ENCODE results near the gene NUP210L. TPM values are rescaled to one million over a fixed set of nuclear protein-coding genes. Genes with fewer than 3 reads are reported as not detected.

NUP210L gene
- total and polyA plus RNA-seq, 2 of the 13 experiments (the other 11 are each of a cell fraction or from before 2014, with no cell fraction given): not detected

DNA sequence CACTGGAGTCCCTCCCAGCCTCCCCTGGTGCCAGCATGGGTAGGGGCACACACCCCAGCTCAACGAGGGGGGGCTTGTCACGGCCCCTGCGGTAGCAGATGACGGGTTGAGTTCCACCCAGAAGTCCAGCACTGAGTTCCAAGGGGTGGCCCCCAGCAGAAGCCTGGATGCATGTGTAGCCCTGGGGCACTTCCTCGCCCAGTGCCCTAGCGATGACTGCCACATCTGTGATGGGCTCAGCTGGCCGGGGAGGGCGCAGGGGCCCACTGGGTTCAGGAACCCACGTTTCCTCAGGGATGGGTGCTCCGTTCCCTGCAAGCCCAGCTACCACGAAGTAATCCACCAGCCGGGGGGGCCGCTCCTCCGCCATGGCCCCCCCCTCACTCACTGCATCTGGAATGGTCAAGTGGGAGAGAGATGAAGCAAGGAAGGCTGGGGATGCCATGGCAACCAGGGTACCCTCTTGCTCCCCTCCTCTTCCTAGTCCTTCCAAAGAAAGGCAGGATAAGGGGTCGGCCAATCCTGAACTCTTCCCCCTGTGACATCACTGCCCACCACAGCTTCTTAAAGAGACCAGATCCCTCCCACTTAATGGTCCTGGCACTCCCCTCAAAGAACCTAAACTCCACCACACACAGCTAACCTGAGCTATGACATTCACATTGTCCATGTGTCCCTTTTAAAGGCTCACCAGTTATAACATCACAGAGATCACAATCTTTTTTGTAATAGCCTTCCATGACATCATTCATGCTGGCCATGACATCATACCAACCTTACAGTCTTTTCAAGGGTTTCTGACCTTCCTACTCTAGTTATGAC is 210.7 kb downstream of the NUP210L start (continued):
- no peak for TF ChIP-seq ZNF557 (CRISPR knock-in tag; IDR thresholded peaks at IDR 0.05)
- TF ChIP-seq ZNF768 (CRISPR knock-in tag; IDR thresholded peaks at IDR 0.05): no peak
- no peak for TF ChIP-seq ZNF260 (CRISPR knock-in tag; IDR thresholded peaks at IDR 0.05; ENCODE audit: borderline replicate concordance, low read depth)
- no peak for TF ChIP-seq ZNF501 (CRISPR knock-in tag; IDR thresholded peaks at IDR 0.05)
- no peak for TF ChIP-seq ZBTB38 (CRISPR knock-in tag; IDR thresholded peaks at IDR 0.05)
- TF ChIP-seq MAFK (conservative IDR thresholded peaks at IDR 0.05 in 1 of 2, IDR thresholded peaks at IDR 0.05 in 1 of 2; ENCODE audit: low read length in 2 of 2): no peak
- TF ChIP-seq, protein P1, sequence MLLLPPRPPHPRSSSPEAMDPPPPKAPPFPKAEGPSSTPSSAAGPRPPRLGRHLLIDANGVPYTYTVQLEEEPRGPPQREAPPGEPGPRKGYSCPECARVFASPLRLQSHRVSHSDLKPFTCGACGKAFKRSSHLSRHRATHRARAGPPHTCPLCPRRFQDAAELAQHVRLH (CRISPR knock-in tag; IDR thresholded peaks at IDR 0.05; ENCODE audit: borderline replicate concordance, low read depth): no peak
- TF ChIP-seq CEBPG (CRISPR knock-in tag; IDR thresholded peaks at IDR 0.05): no peak
- no peak for TF ChIP-seq NCOR1 (IDR thresholded peaks at IDR 0.05; ENCODE audit: borderline replicate concordance, low read length)
- no peak for TF ChIP-seq THAP11 (CRISPR knock-in tag; IDR thresholded peaks at IDR 0.05)
- no peak for TF ChIP-seq LCORL (IDR thresholded peaks at IDR 0.05)
- no peak for TF ChIP-seq LCORL (CRISPR knock-in tag; IDR thresholded peaks at IDR 0.05)
- peak; percentile 85 for TF ChIP-seq CREB1 (IDR thresholded peaks at IDR 0.05)
- no peak for TF ChIP-seq CREB1 (CRISPR knock-in tag; IDR thresholded peaks at IDR 0.05)
- TF ChIP-seq ZBTB21 (CRISPR knock-in tag; IDR thresholded peaks at IDR 0.05): peak; percentile 85
- no peak for TF ChIP-seq EED (CRISPR knock-in tag; IDR thresholded peaks at IDR 0.05)
- TF ChIP-seq PPARG (CRISPR knock-in tag; conservative IDR thresholded peaks at IDR 0.05): no peak
- no peak for TF ChIP-seq ZNF652 (CRISPR knock-in tag; IDR thresholded peaks at IDR 0.05; ENCODE audit: borderline replicate concordance, low read depth)
- no peak for TF ChIP-seq SUZ12 (IDR thresholded peaks at IDR 0.05; ENCODE audit: low read depth, low read length)

Measured in HepG2 (cell line).